Measurements from ENCODE around the gene BFAR.
"Not testable (repeated sequence)": the region's sequence is repeated elsewhere in the genome, so short reads cannot be mapped to it uniquely, and the experiment has no call there.

BFAR gene

DNA sequence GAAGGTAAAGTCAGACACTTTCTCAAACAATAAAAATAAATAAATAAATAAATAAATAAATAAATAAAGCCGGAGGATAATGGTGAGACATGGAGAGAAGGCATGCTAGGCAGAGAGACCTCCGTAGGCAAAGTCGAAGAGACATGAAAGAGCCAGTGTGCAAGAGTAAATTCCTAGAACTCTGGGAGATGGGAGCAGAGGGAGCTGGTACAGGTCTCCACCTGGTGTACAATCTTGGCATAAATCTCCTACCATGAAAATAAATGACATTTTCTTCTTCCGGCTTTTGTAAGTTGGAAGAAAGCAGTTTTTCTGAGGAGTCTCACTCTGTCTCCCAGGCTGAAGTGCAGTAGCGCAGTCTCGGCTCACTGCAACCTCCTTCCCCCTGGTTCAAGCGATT, 69.1 kb downstream of the BFAR start:
- not testable (repeated sequence) for DNase-seq

GRCh38 chr16:14702672-14703071, 69.9 kb downstream of the BFAR start:
- not testable (repeated sequence) for DNase-seq

DNA sequence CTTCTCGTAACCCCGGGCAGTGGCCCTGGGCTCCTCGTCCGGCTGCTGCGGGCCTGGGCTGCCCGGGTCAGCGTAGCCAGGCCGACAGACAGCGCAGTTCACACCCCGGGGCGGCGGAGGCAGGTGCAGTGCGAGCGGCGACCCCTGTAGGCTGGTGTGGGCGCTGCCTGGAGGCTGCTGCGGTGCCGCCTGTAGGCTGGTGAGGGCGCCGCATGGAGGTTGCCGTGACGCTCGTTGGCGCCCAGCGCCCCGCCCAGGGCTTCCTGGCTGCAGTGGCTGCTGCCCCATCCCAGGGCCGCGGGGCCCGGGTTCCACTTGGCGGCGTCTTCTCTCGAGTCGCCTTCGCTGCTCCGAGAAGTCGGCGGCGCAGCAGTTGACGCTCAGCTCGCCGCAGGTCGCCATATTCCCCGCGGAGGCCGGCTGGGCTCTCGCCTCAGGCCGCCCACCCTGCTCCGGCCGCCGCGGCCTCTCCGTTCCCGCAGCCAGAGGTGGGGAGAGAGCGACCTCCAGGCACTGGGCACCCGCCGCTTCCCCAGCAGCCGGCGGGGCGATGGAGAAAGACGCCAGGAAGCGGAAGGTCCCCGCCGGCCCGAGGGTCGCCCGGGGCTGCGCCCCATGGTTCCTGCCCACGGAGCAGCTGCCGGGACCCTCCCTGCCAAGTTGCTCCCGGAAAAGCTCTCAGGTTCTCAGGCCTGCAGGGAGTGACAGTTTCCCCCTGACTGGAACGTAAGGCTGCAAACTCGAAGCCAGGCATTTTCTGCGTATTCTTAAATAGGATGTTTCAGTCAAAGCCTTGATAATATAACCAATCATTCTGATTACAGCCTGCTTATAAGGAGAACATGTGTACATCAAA, 70.6 kb downstream of the BFAR start, which contains the start of gene NPIPA3:
Gene NPIPA3, plus strand, starts transcription at position 256 of the 856 bp plus-strand sequence. CDS start 5,533 bp downstream, outside the sequence.
- not testable (repeated sequence) for DNase-seq
